Trophoblast cell (in vitro differentiated cells and primary cell): ENCODE data around the gene PRKCI.
"Not testable (repeated sequence)": the region's sequence is repeated elsewhere in the genome, so short reads cannot be mapped to it uniquely, and the experiment has no call there.

ENCODE experiments used
- DNase-seq, 2 donors: peaks; one replicate each; pipeline ENCODE4 v3.0.0-alpha.2; 2016
- H2AFZ ChIP-seq: 2 replicates; pipeline ENCODE4 v1.6.1; 2013; ENCODE audit warnings: low read length, moderate library complexity, mild to moderate bottlenecking; ENCODE audit not compliant: insufficient read depth, poor library complexity
- H2AK5ac ChIP-seq: 2 replicates; pipeline ENCODE4 v1.6.1; 2013; ENCODE audit warnings: mild to moderate bottlenecking, low read length
- H2BK120ac ChIP-seq: 2 replicates; pipeline ENCODE4 v1.6.1; 2013; ENCODE audit warnings: low read length, mild to moderate bottlenecking, moderate library complexity; ENCODE audit not compliant: insufficient read depth, poor library complexity
- H2BK12ac ChIP-seq: 2 replicates; pipeline ENCODE4 v1.6.1; 2013; ENCODE audit warnings: mild to moderate bottlenecking, low read length, moderate library complexity
- H2BK5ac ChIP-seq: 2 replicates; pipeline ENCODE4 v1.6.1; 2013; ENCODE audit warnings: low read length, low read depth, moderate library complexity, mild to moderate bottlenecking; ENCODE audit not compliant: poor library complexity
- H3K14ac ChIP-seq: 2 replicates; pipeline ENCODE4 v1.6.1; 2013; ENCODE audit warnings: mild to moderate bottlenecking, low read length
- H3K18ac ChIP-seq: 2 replicates; pipeline ENCODE4 v1.6.1; 2013; ENCODE audit warnings: mild to moderate bottlenecking, low read length
- H3K23ac ChIP-seq: 2 replicates; pipeline ENCODE4 v1.6.1; 2013; ENCODE audit warnings: low read length
- H3K27ac ChIP-seq: 2 replicates; pipeline ENCODE4 v1.5.1; 2013; ENCODE audit warnings: low read depth, mild to moderate bottlenecking, inconsistent platforms, low read length, moderate library complexity
- H3K27me3 ChIP-seq: 2 replicates; pipeline ENCODE4 v1.6.1; 2013; ENCODE audit warnings: inconsistent platforms, mild to moderate bottlenecking, low read length, moderate library complexity; ENCODE audit not compliant: insufficient read depth
- H3K36me3 ChIP-seq, 2 experiments: 1 replicate in 1 of 2; 2 replicates in 1 of 2; pipeline ENCODE4 v1.6.1; 2013; ENCODE audit warnings: low read length in 2 of 2, mild to moderate bottlenecking in 2 of 2, moderate library complexity in 1 of 2; ENCODE audit not compliant: insufficient read depth in 2 of 2, control insufficient read depth in 1 of 2
- H3K4ac ChIP-seq: 2 replicates; pipeline ENCODE4 v1.6.1; 2013; ENCODE audit warnings: low read depth, mild to moderate bottlenecking, low read length, moderate library complexity
- H3K4me1 ChIP-seq, 2 experiments: 1 replicate in 1 of 2; 2 replicates in 1 of 2; pipeline ENCODE4 v1.6.1; 2013; ENCODE audit warnings: low read length in 2 of 2, mild to moderate bottlenecking in 2 of 2, moderate library complexity in 1 of 2; ENCODE audit not compliant: insufficient read depth in 2 of 2, control insufficient read depth in 1 of 2
- H3K4me2 ChIP-seq: 2 replicates; pipeline ENCODE4 v1.6.1; 2013; ENCODE audit warnings: inconsistent platforms, mild to moderate bottlenecking, low read length, moderate library complexity
- H3K4me3 ChIP-seq: 2 replicates; pipeline ENCODE4 v1.5.1; 2013; ENCODE audit warnings: mild to moderate bottlenecking, low read depth, low read length, inconsistent platforms
- H3K79me1 ChIP-seq: one replicate; pipeline ENCODE4 v1.6.1; 2013; ENCODE audit warnings: low read length
- H3K79me2 ChIP-seq: 2 replicates; pipeline ENCODE4 v1.6.1; 2013; ENCODE audit warnings: low read length, mild to moderate bottlenecking; ENCODE audit not compliant: control insufficient read depth, insufficient read depth, poor library complexity
- H3K9ac ChIP-seq: 2 replicates; pipeline ENCODE4 v1.6.1; 2013; ENCODE audit warnings: mild to moderate bottlenecking, low read length
- H3K9me3 ChIP-seq: 2 replicates; pipeline ENCODE4 v1.6.1; 2013; ENCODE audit warnings: low read depth, mild to moderate bottlenecking, control low read depth, inconsistent platforms, low read length; ENCODE audit not compliant: insufficient read depth
- H4K12ac ChIP-seq: 2 replicates; pipeline ENCODE4 v1.6.1; 2013; ENCODE audit warnings: low read depth, mild to moderate bottlenecking, low read length, moderate library complexity
- H4K8ac ChIP-seq: 2 replicates; pipeline ENCODE4 v1.6.1; 2013; ENCODE audit warnings: low read depth, mild to moderate bottlenecking, low read length, moderate library complexity
- H4K91ac ChIP-seq: one replicate; pipeline ENCODE4 v1.6.1; 2013; ENCODE audit warnings: low read depth, mild to moderate bottlenecking, low read length, moderate library complexity
- WGBS: extraction: QIAGEN DNeasy Blood & Tissue Kit; methylation state at CpG from one replicate; pipeline ENCODE4 v1.1.7; 2013; ENCODE audit warnings: missing lambda C conversion rate; ENCODE audit not compliant: insufficient read length, insufficient coverage; ENCODE audit errors: extremely low coverage; 5-methylcytosine and 5-hydroxymethylcytosine counted together

The PRKCI gene

DNA sequence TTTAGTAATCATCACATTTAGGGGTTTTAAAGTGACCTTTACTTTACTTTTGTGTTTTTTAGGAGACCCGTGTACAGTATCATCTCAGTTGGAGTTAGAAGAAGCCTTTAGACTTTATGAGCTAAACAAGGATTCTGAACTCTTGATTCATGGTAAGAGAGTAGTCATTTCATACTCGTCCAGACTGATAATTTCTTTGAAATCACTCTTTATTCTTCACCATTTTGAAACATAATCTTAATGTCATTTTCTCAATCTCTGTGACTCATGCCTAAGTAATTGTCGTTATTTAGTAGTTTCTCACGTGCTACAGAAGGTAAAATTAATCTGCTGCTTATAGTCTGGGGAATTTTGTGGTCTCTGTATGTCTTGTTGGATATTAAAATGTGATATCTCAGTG lies 37.7 kb downstream of the PRKCI start:
- no peak overlapping the region for H2AFZ ChIP-seq
- no peak overlapping the region for H3K18ac ChIP-seq
- H3K79me1 ChIP-seq: no peaks in the 10 kb centered on the region
- H3K4me1 ChIP-seq: peaks cover 4 to 6% of the 10 kb centered on the region in 2 experiments
- H3K9ac ChIP-seq: no peak overlapping the region
- DNase-seq: peak in 1 of 2 donors; percentile 4
- H4K8ac ChIP-seq: no peak overlapping the region
- no peak overlapping the region for H3K4me3 ChIP-seq
- H3K79me2 ChIP-seq: no peaks in the 10 kb centered on the region
- H2BK12ac ChIP-seq: no peak overlapping the region
- H2AK5ac ChIP-seq: no peak overlapping the region
- WGBS: no CpG with 5 or more reads among the region's 4 CpGs
- no peak overlapping the region for H2BK5ac ChIP-seq
- no peak overlapping the region for H3K14ac ChIP-seq
- no peaks in the 10 kb centered on the region for H3K9me3 ChIP-seq
- H2BK120ac ChIP-seq: no peak overlapping the region
- H3K23ac ChIP-seq: no peak overlapping the region
- no peak overlapping the region for H4K12ac ChIP-seq
- no peaks in the 10 kb centered on the region for H3K27me3 ChIP-seq
- H3K27ac ChIP-seq: no peak overlapping the region
- no peak overlapping the region for H4K91ac ChIP-seq
- H3K4ac ChIP-seq: no peak overlapping the region
- H3K4me2 ChIP-seq: no peak overlapping the region
- H3K36me3 ChIP-seq: peaks cover 9 to 11% of the 10 kb centered on the region in 2 experiments

DNA sequence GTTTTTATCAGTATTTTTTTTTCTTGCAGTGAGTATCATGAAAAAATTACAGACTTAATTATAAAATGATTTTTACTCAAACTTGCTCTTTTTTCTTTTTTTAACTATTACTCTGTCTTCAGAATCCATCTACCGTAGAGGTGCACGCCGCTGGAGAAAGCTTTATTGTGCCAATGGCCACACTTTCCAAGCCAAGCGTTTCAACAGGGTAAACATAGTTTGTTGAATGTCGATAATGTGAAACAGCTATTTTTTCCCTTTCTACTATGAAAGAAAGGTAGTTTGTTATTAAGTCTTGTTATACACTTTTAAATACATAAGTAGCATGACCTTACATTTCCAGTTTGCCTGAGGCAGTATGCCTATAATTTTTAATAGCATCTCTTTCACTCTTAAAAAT lies 45.6 kb downstream of the PRKCI start:
- H3K9me3 ChIP-seq: no peaks in the 10 kb centered on the region
- H3K27me3 ChIP-seq: no peaks in the 10 kb centered on the region
- no peak overlapping the region for H4K8ac ChIP-seq
- no peak overlapping the region for H4K12ac ChIP-seq
- no peak overlapping the region for H2AFZ ChIP-seq
- DNase-seq: no peak
- no peak overlapping the region for H3K27ac ChIP-seq
- no CpG with 5 or more reads among the region's 5 CpGs for WGBS
- H2AK5ac ChIP-seq: no peak overlapping the region
- H3K23ac ChIP-seq: no peak overlapping the region
- H3K4me3 ChIP-seq: no peak overlapping the region
- no peak overlapping the region for H4K91ac ChIP-seq
- peaks cover 6 to 8% of the 10 kb centered on the region in 2 experiments for H3K36me3 ChIP-seq
- no peaks in the 10 kb centered on the region for H3K4me1 ChIP-seq
- H2BK5ac ChIP-seq: no peak overlapping the region
- no peak overlapping the region for H3K18ac ChIP-seq
- H3K79me1 ChIP-seq: no peaks in the 10 kb centered on the region
- H3K79me2 ChIP-seq: no peaks in the 10 kb centered on the region
- H3K4ac ChIP-seq: no peak overlapping the region
- H3K14ac ChIP-seq: no peak overlapping the region
- no peak overlapping the region for H3K4me2 ChIP-seq
- no peak overlapping the region for H2BK12ac ChIP-seq
- no peak overlapping the region for H2BK120ac ChIP-seq
- no peak overlapping the region for H3K9ac ChIP-seq

- H3K27ac ChIP-seq, H4K91ac ChIP-seq, H2BK12ac ChIP-seq, H3K36me3 ChIP-seq, H3K23ac ChIP-seq, H4K12ac ChIP-seq, H3K9ac ChIP-seq, H3K79me2 ChIP-seq, H2AK5ac ChIP-seq, H3K18ac ChIP-seq, H2AFZ ChIP-seq, DNase-seq, H3K79me1 ChIP-seq, H3K9me3 ChIP-seq, H3K14ac ChIP-seq, H3K4me1 ChIP-seq, H3K27me3 ChIP-seq, H3K4ac ChIP-seq, H4K8ac ChIP-seq, H3K4me2 ChIP-seq, H2BK120ac ChIP-seq, H3K4me3 ChIP-seq, H2BK5ac ChIP-seq: not testable (repeated sequence)
- WGBS: no CpG with 5 or more reads among the region's 8 CpGs
Observed at GRCh38 chr3:170269673-170270254, 47.5 kb downstream of the PRKCI start.

- Histone ChIP-seq H3K27me3 (no peaks in the 10 kb centered on the region), H3K36me3 (peaks cover 9 to 10% of the 10 kb centered on the region in 2 experiments), H2BK120ac (no peak overlapping the region), H4K12ac (no peak overlapping the region), H3K23ac (no peak overlapping the region), H3K4ac (no peak overlapping the region), H3K14ac (no peak overlapping the region), H2AFZ (no peak overlapping the region), H4K8ac (no peak overlapping the region), H2BK5ac (no peak overlapping the region), H3K9me3 (no peaks in the 10 kb centered on the region), H4K91ac (no peak overlapping the region), H2BK12ac (no peak overlapping the region), H3K4me3 (no peak overlapping the region), H3K79me2 (no peaks in the 10 kb centered on the region), H3K27ac (no peak overlapping the region), H3K4me2 (no peak overlapping the region), H3K4me1 (no peaks in the 10 kb centered on the region), H2AK5ac (no peak overlapping the region), H3K18ac (no peak overlapping the region), H3K9ac (no peak overlapping the region), H3K79me1 (no peaks in the 10 kb centered on the region)
- no CpG with 5 or more reads among the region's 11 CpGs for WGBS
- DNase-seq: no peak
Observed at GRCh38 chr3:170270282-170270881, 48.2 kb downstream of the PRKCI start.
